ENCODE results near the gene MSL1.

DNA sequence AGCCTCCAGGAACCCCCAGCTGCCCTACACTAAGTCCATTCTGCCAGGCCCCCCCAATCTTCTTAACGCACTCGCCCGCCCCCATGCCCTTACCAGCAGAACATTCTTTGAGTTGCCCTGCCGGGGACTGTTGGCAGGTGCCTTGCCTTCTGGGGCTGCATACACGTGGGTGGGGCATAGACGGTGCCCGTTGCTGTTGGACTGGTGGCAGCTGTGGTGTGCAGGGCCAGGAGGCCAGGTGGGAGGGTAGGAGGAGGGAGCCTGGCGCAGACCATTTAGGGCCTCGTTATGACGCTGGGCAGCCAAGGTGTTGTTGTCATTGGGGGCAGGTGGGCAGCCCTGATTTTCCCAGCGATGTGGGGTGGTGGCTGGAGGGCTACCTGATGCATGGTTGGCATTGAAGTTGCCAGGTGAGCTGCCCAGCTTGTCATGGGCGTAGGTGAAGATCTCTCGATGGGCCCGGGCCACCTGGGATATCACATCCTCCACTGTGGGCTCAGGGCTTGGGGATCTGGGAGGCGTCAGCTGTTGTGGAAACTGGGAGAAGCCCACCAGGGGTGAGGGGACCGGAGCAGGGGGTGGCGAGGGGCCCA, 26.3 kb upstream of the MSL1 start:
- TF ChIP-seq, protein P1, sequence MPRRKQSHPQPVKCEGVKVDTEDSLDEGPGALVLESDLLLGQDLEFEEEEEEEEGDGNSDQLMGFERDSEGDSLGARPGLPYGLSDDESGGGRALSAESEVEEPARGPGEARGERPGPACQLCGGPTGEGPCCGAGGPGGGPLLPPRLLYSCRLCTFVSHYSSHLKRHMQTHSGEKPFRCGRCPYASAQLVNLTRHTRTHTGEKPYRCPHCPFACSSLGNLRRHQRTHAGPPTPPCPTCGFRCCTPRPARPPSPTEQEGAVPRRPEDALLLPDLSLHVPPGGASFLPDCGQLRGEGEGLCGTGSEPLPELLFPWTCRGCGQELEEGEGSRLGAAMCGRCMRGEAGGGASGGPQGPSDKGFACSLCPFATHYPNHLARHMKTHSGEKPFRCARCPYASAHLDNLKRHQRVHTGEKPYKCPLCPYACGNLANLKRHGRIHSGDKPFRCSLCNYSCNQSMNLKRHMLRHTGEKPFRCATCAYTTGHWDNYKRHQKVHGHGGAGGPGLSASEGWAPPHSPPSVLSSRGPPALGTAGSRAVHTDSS (tag by site-specific recombination; IDR thresholded peaks at IDR 0.05), result no peak
- TF ChIP-seq, protein P2, sequence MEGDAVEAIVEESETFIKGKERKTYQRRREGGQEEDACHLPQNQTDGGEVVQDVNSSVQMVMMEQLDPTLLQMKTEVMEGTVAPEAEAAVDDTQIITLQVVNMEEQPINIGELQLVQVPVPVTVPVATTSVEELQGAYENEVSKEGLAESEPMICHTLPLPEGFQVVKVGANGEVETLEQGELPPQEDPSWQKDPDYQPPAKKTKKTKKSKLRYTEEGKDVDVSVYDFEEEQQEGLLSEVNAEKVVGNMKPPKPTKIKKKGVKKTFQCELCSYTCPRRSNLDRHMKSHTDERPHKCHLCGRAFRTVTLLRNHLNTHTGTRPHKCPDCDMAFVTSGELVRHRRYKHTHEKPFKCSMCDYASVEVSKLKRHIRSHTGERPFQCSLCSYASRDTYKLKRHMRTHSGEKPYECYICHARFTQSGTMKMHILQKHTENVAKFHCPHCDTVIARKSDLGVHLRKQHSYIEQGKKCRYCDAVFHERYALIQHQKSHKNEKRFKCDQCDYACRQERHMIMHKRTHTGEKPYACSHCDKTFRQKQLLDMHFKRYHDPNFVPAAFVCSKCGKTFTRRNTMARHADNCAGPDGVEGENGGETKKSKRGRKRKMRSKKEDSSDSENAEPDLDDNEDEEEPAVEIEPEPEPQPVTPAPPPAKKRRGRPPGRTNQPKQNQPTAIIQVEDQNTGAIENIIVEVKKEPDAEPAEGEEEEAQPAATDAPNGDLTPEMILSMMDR (tag by site-specific recombination; IDR thresholded peaks at IDR 0.05), result no peak
- TF ChIP-seq, protein P3, sequence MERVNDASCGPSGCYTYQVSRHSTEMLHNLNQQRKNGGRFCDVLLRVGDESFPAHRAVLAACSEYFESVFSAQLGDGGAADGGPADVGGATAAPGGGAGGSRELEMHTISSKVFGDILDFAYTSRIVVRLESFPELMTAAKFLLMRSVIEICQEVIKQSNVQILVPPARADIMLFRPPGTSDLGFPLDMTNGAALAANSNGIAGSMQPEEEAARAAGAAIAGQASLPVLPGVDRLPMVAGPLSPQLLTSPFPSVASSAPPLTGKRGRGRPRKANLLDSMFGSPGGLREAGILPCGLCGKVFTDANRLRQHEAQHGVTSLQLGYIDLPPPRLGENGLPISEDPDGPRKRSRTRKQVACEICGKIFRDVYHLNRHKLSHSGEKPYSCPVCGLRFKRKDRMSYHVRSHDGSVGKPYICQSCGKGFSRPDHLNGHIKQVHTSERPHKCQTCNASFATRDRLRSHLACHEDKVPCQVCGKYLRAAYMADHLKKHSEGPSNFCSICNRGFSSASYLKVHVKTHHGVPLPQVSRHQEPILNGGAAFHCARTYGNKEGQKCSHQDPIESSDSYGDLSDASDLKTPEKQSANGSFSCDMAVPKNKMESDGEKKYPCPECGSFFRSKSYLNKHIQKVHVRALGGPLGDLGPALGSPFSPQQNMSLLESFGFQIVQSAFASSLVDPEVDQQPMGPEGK (tag by site-specific recombination; IDR thresholded peaks at IDR 0.05), result no peak
- TF ChIP-seq, protein P4, sequence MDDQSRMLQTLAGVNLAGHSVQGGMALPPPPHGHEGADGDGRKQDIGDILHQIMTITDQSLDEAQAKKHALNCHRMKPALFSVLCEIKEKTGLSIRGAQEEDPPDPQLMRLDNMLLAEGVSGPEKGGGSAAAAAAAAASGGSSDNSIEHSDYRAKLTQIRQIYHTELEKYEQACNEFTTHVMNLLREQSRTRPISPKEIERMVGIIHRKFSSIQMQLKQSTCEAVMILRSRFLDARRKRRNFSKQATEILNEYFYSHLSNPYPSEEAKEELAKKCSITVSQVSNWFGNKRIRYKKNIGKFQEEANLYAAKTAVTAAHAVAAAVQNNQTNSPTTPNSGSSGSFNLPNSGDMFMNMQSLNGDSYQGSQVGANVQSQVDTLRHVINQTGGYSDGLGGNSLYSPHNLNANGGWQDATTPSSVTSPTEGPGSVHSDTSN (CRISPR knock-in tag; IDR thresholded peaks at IDR 0.05), result no peak

Data from HEK293 (cell line).